ENCODE measurements around the gene CCDC107. TPM values are rescaled to one million over a fixed set of nuclear protein-coding genes. Genes with fewer than 3 reads are reported as not detected.

The CCDC107 gene
- polyA plus RNA-seq, 3 donors, result 35.5 to 121 (median 54.4) TPM

- H3K27ac ChIP-seq (ENCODE audit: low read depth, low read length), result no peak overlapping the region
- WGBS, 3 donors, result 6 to 7% (median 7%) methylated on average over 51 of the region's 51 CpGs
Observed at GRCh38 chr9:35675732-35676392, 17.8 kb downstream of the CCDC107 start.

DNA sequence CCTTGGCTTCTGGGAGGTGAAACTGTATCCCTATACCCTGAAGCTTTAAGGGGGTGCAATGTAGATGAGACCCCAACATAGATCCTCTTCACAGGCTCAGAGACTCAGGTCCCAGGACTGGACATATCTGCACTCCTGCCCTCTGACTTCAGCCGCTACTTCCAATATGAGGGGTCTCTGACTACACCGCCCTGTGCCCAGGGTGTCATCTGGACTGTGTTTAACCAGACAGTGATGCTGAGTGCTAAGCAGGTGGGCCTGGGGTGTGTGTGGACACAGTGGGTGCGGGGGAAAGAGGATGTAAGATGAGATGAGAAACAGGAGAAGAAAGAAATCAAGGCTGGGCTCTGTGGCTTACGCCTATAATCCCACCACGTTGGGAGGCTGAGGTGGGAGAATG, 21.0 kb downstream of the CCDC107 start:
- H3K27ac ChIP-seq (ENCODE audit: low read depth, low read length), result no peak overlapping the region
- WGBS, 3 donors, result 91 to 93% (median 93%) methylated on average over 5 of the region's 5 CpGs

- 90 to 96% (median 92%) methylated on average over 8 of the region's 8 CpGs for WGBS, 3 donors
- H3K27ac ChIP-seq (ENCODE audit: low read depth, low read length), result no peak overlapping the region
Observed at GRCh38 chr9:35679766-35680330, 21.8 kb downstream of the CCDC107 start.

DNA sequence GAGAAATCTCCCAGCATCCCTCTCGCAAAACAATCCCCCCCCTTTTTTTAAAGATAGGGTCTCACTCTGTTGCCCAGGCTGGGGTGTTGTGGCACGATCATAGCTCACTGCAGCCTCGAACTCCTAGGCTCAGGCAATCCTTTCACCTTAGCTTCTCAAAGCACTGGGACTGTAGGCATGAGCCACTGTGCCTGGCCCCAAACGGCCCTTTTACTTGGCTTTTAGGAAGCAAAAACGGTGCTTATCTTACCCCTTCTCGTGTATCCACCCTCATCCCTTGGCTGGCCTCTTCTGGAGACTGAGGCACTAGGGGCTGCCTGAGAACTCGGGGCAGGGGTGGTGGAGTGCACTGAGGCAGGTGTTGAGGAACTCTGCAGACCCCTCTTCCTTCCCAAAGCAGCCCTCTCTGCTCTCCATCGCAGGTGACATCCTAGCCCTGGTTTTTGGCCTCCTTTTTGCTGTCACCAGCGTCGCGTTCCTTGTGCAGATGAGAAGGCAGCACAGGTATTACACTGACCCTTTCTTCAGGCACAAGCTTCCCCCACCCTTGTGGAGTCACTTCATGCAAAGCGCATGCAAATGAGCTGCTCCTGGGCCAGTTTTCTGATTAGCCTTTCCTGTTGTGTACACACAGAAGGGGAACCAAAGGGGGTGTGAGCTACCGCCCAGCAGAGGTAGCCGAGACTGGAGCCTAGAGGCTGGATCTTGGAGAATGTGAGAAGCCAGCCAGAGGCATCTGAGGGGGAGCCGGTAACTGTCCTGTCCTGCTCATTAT, 22.4 kb downstream of the CCDC107 start:
- WGBS, 3 donors, result 55 to 66% (median 62%) methylated on average over 15 of the region's 15 CpGs
- H3K27ac ChIP-seq (ENCODE audit: low read depth, low read length), result no peak overlapping the region

DNA sequence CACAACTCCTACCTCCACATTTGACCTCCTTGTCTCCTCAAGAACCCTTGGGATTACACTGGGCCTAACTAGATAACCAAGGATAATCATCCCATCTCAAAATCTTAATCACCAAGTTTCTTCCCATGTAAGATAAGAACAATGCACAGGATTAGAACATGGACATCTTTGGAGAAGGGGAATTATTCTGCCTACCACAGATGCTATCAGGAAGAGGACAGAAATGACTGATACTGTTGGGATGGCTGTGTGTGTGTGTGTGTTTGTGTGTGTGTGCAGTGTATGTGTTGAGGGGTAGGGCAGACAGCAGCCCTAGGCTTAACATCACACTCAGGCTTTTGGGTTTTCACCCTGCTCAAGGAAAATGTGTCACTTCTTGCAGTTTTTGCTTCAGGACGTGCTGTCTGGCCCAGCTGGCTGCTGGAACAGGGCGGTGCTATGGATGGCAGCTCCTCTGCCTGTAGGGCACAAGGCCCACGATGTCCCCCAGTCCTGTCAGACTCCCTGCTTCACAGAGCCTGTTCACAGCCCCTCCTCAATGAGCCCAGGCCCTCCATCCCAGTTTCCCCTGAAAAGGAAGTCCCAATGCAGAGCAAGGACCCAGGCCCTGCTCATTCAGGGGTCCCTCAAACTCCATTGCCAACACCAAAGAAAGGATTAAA, 23.4 kb downstream of the CCDC107 start:
- WGBS, 3 donors, result 68 to 82% (median 81%) methylated on average over 3 of the region's 3 CpGs
- no peak overlapping the region for H3K27ac ChIP-seq (ENCODE audit: low read depth, low read length)

DNA sequence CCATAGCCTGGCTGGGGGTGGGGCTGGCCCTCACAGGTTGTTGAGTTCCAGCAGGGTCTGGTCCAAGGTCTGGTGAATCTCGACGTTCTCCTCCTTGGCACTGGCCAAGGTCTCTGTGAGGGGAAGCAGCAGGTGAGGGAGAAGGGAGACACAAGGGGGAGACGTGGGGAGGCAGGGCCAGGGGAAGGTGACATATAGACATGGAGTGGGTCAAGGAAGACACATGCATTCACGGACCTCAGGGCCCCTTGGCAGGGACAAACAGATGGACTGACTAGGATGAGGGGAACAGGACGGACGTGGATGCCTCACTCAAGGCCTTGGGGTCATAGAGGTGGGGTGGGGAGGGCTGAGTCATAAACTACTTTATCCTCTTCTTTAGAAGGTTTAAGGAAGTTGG, 24.0 kb downstream of the CCDC107 start:
- WGBS, 3 donors, result 72 to 89% (median 86%) methylated on average over 6 of the region's 6 CpGs
- H3K27ac ChIP-seq (ENCODE audit: low read depth, low read length), result no peak overlapping the region

- WGBS, 3 donors, result 86 to 91% (median 88%) methylated on average over 10 of the region's 10 CpGs
- no peak overlapping the region for H3K27ac ChIP-seq (ENCODE audit: low read depth, low read length)
Observed at GRCh38 chr9:35682520-35683315, 24.6 kb downstream of the CCDC107 start.

- no peak overlapping the region for H3K27ac ChIP-seq (ENCODE audit: low read depth, low read length)
- 64 to 83% (median 70%) methylated on average over 2 of the region's 2 CpGs for WGBS, 3 donors
Observed at GRCh38 chr9:35683323-35683722, 25.2 kb downstream of the CCDC107 start.

GRCh38 chr9:35684921-35685320, 26.8 kb downstream of the CCDC107 start:
- no peak overlapping the region for H3K27ac ChIP-seq (ENCODE audit: low read depth, low read length)
- WGBS, 3 donors, result 95 to 98% (median 97%) methylated on average over 9 to 10 of the region's 10 CpGs

GRCh38 chr9:35685506-35685905, 27.4 kb downstream of the CCDC107 start:
- no peak overlapping the region for H3K27ac ChIP-seq (ENCODE audit: low read depth, low read length)
- 74 to 89% (median 77%) methylated on average over 12 to 13 of the region's 13 CpGs for WGBS, 3 donors

DNA sequence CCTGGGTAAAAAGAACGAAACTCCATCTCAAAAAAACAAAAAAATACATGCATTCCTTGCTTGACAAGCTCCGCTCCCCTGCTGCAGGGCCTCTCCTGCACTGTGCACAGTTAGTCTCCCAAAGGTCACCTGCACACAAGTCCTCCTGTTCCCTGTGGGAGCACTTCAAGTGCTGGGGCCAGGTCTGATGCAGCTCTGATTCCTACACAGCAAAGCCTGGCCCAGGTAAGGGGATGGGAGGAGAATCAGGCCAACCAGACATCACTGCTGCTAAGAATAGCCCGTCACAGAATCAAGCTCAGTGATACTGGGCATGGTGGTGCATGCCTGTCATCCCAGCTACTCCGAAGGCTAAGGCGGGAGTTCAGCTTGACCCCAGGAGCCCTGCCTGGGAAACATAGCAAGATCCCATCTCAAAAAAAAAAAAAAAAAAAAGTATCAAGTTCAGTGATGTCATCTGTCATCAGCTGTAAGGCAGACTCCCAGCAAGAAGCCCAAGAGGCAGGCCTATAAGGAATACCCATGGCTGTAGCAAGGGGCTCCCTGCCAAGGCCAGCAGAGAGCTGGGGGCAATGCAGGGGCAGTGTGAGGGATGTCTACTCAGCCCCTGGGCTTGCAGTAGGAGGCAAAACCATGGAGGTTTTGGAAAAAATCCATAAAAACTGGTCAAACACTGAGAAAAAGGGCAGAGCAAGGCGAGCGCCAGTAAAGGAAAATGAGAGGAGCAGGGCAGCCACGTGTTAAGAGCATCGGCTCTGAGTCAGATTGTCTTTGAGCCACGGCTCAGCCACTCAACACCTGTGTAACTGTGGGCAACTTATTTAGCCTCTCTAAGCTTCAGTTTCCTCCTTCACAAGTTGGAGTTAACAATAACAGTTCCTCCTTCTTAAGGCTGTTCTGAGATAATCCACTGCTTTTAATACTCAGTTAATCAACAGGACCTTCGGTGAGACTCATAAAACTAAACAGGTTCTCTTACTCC, 28.4 kb downstream of the CCDC107 start:
- H3K27ac ChIP-seq (ENCODE audit: low read depth, low read length), result no peak overlapping the region
- WGBS, 3 donors, result 69 to 88% (median 73%) methylated on average over 11 of the region's 11 CpGs

DNA sequence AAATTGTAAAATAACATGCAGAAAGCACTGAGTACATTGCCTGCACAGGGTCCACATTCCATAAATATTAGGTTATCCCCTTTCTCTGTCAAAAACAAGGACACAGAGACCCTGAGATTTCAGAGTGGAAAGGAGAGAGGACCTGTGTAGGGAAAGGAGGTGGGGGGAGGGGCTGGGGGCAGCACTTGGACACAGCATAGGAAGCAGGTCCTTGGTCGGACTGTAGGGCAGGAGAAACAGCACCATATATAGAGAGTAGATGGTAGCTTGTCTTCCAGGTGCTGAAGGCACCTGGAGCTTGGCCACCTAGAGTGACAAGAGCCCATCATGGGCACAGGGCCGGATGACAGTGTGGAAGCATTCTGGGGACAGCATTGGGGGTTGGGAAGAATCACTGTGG, 29.2 kb downstream of the CCDC107 start:
- H3K27ac ChIP-seq (ENCODE audit: low read depth, low read length), result no peak overlapping the region
- 80 to 85% (median 83%) methylated on average over 2 of the region's 2 CpGs for whole genome bisulfite sequencing, 3 donors

GRCh38 chr9:35687972-35688557, 30.0 kb downstream of the CCDC107 start:
- WGBS, 3 donors, result 87 to 95% (median 92%) methylated on average over 2 of the region's 2 CpGs
- no peak overlapping the region for H3K27ac ChIP-seq (ENCODE audit: low read depth, low read length)

- H3K27ac ChIP-seq (ENCODE audit: low read depth, low read length), result no peak overlapping the region
- 68 to 80% (median 70%) methylated on average over 12 of the region's 12 CpGs for WGBS, 3 donors
Observed at GRCh38 chr9:35688558-35689541, 30.8 kb downstream of the CCDC107 start.

- H3K27ac ChIP-seq (ENCODE audit: low read depth, low read length), result peak within 1 kb of the TSS; percentile 13
- 26 to 50% (median 26%) methylated on average over 42 to 61 of the region's 61 CpGs for WGBS, 3 donors
Observed at GRCh38 chr9:35689542-35690293, 31.6 kb downstream of the CCDC107 start, which contains the start of gene TPM2. TPM2 (minus strand) TSS chr9:35689925; CDS start chr9:35689817, 108 bp downstream.
